ENCODE measurements around the gene PPIH.

PPIH gene

GRCh38 chr1:42692461-42692860, 34.2 kb downstream of the PPIH start:
- no peaks in the 10 kb centered on the region for H3K9me3 ChIP-seq (ENCODE audit: insufficient read depth, low read length)
- peaks cover 39% of the 10 kb centered on the region for H3F3A ChIP-seq (ENCODE audit: insufficient read depth)
- peaks cover 71% of the 10 kb centered on the region for H3K36me3 ChIP-seq (ENCODE audit: low read length)
- no peak overlapping the region for H3K4me3 ChIP-seq (ENCODE audit: insufficient read depth, low read length, poor library complexity, severe bottlenecking)
- no peak overlapping the region for H2AFZ ChIP-seq (ENCODE audit: low read depth, low read length, severe bottlenecking)
- H3K79me2 ChIP-seq (ENCODE audit: insufficient read depth, low read length), result peaks cover 93% of the 10 kb centered on the region
- no peak overlapping the region for H3K9ac ChIP-seq (ENCODE audit: low read length)
- H3K27ac ChIP-seq (ENCODE audit: low read depth, low read length), result no peak overlapping the region
- no peak overlapping the region for H3K4me2 ChIP-seq (ENCODE audit: low read depth, low read length, poor library complexity, severe bottlenecking)
- no peaks in the 10 kb centered on the region for H3K9me2 ChIP-seq (replicated peaks; ENCODE audit: insufficient read depth, low read length)
- H4K20me1 ChIP-seq (ENCODE audit: low read depth, low read length), result peaks cover 93% of the 10 kb centered on the region
- TF ChIP-seq, protein P1, sequence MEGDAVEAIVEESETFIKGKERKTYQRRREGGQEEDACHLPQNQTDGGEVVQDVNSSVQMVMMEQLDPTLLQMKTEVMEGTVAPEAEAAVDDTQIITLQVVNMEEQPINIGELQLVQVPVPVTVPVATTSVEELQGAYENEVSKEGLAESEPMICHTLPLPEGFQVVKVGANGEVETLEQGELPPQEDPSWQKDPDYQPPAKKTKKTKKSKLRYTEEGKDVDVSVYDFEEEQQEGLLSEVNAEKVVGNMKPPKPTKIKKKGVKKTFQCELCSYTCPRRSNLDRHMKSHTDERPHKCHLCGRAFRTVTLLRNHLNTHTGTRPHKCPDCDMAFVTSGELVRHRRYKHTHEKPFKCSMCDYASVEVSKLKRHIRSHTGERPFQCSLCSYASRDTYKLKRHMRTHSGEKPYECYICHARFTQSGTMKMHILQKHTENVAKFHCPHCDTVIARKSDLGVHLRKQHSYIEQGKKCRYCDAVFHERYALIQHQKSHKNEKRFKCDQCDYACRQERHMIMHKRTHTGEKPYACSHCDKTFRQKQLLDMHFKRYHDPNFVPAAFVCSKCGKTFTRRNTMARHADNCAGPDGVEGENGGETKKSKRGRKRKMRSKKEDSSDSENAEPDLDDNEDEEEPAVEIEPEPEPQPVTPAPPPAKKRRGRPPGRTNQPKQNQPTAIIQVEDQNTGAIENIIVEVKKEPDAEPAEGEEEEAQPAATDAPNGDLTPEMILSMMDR (IDR thresholded peaks at IDR 0.05; ENCODE audit: insufficient read depth, low read length, poor library complexity, severe bottlenecking), result no peak
- no peak for TF ChIP-seq EZH2phosphoT487 (conservative IDR thresholded peaks at IDR 0.05; ENCODE audit: low read length)
- no peaks in the 10 kb centered on the region for H3K27me3 ChIP-seq (ENCODE audit: low read length)

- no peaks in the 10 kb centered on the region for H3K9me2 ChIP-seq (replicated peaks; ENCODE audit: insufficient read depth, low read length)
- peaks cover 71% of the 10 kb centered on the region for H3K36me3 ChIP-seq (ENCODE audit: low read length)
- TF ChIP-seq EZH2phosphoT487 (conservative IDR thresholded peaks at IDR 0.05; ENCODE audit: low read length), result no peak
- H4K20me1 ChIP-seq (ENCODE audit: low read depth, low read length), result peaks cover 93% of the 10 kb centered on the region
- H3K79me2 ChIP-seq (ENCODE audit: insufficient read depth, low read length), result peaks cover 93% of the 10 kb centered on the region
- H3K9ac ChIP-seq (ENCODE audit: low read length), result no peak overlapping the region
- H3F3A ChIP-seq (ENCODE audit: insufficient read depth), result peaks cover 42% of the 10 kb centered on the region
- H3K9me3 ChIP-seq (ENCODE audit: insufficient read depth, low read length), result no peaks in the 10 kb centered on the region
- H3K4me2 ChIP-seq (ENCODE audit: low read depth, low read length, poor library complexity, severe bottlenecking), result no peak overlapping the region
- H3K27me3 ChIP-seq (ENCODE audit: low read length), result no peaks in the 10 kb centered on the region
- no peak overlapping the region for H3K27ac ChIP-seq (ENCODE audit: low read depth, low read length)
- no peak overlapping the region for H2AFZ ChIP-seq (ENCODE audit: low read depth, low read length, severe bottlenecking)
- H3K4me3 ChIP-seq (ENCODE audit: insufficient read depth, low read length, poor library complexity, severe bottlenecking), result no peak overlapping the region
Observed at GRCh38 chr1:42692911-42693310, 34.7 kb downstream of the PPIH start.

DNA sequence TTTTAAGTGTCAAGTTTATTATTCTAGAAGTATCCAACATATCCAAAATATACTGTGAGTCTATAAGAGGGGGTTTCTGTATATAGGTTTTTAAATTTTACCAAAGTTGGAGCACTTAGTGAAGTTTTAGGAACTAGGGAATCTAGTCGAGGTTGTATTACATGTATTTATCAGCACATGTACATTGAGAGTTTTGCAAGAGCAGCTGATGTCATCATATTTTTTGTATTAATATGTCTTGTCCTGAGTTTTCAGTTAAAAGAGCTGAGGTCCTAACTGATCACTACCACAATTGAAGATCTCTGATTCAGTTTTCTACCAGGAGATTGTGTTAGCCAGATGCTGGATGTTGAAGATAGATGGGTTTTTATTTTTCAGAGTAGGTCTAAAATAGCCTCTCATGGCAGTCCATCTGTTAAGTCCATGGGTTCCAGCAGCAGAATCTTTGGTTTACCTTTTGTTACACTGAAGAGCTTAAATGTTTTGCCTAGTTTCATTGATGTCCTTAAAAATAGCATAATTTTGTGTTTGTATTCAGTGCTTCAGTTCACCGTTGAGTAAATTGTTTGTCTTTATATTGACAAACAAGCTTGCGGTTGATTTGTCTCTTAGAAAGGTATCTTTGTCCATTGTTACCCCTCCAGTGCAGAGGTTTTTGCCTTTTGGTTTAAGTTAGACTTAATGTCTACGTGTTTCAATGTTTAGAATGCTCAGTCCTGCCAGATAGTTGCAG, 40.0 kb downstream of the PPIH start:
- Histone ChIP-seq H3K27ac (ENCODE audit: low read depth, low read length) (no peak overlapping the region), H3K9me3 (ENCODE audit: insufficient read depth, low read length) (no peaks in the 10 kb centered on the region), H3K9me2 (replicated peaks; ENCODE audit: insufficient read depth, low read length) (no peaks in the 10 kb centered on the region), H3K4me2 (ENCODE audit: low read depth, low read length, poor library complexity, severe bottlenecking) (no peak overlapping the region), H2AFZ (ENCODE audit: low read depth, low read length, severe bottlenecking) (no peak overlapping the region), H3K79me2 (ENCODE audit: insufficient read depth, low read length) (peaks cover 68% of the 10 kb centered on the region), H4K20me1 (ENCODE audit: low read depth, low read length) (peaks cover 73% of the 10 kb centered on the region), H3K36me3 (ENCODE audit: low read length) (peaks cover 82% of the 10 kb centered on the region), H3K27me3 (ENCODE audit: low read length) (no peaks in the 10 kb centered on the region), H3F3A (ENCODE audit: insufficient read depth) (peaks cover 41% of the 10 kb centered on the region), H3K9ac (ENCODE audit: low read length) (no peak overlapping the region), H3K4me3 (ENCODE audit: insufficient read depth, low read length, poor library complexity, severe bottlenecking) (no peak overlapping the region)
- no peak for TF ChIP-seq EZH2phosphoT487 (conservative IDR thresholded peaks at IDR 0.05; ENCODE audit: low read length)
- TF ChIP-seq, protein P1 (IDR thresholded peaks at IDR 0.05; ENCODE audit: insufficient read depth, low read length, poor library complexity, severe bottlenecking), result no peak

DNA sequence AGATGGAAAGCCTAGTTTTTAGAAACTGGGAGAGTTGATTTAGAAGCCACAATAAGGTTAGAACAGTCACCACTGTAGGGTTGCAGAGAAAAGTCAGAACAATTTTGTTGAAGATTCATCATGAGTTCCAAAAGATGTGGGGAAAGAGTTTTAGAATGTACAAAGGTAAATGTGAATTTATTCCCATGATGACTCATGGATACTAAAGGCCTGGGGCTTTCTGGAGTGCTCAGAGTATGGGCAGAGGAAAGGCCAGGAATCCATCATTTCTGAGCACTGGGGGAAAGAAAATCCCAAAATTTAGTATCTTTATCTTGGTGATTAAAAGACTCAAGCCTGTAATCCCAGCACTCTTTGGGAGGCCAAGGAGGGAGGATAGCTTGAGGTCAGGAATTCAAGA, 41.8 kb downstream of the PPIH start:
- Histone ChIP-seq H3K36me3 (ENCODE audit: low read length) (peaks cover 74% of the 10 kb centered on the region), H3F3A (ENCODE audit: insufficient read depth) (peaks cover 45% of the 10 kb centered on the region), H2AFZ (ENCODE audit: low read depth, low read length, severe bottlenecking) (no peak overlapping the region), H3K9me2 (replicated peaks; ENCODE audit: insufficient read depth, low read length) (no peaks in the 10 kb centered on the region), H3K9ac (ENCODE audit: low read length) (no peak overlapping the region), H4K20me1 (ENCODE audit: low read depth, low read length) (peaks cover 61% of the 10 kb centered on the region), H3K9me3 (ENCODE audit: insufficient read depth, low read length) (no peaks in the 10 kb centered on the region), H3K27me3 (ENCODE audit: low read length) (no peaks in the 10 kb centered on the region), H3K4me3 (ENCODE audit: insufficient read depth, low read length, poor library complexity, severe bottlenecking) (no peak overlapping the region), H3K27ac (ENCODE audit: low read depth, low read length) (no peak overlapping the region), H3K79me2 (ENCODE audit: insufficient read depth, low read length) (peaks cover 55% of the 10 kb centered on the region), H3K4me2 (ENCODE audit: low read depth, low read length, poor library complexity, severe bottlenecking) (no peak overlapping the region)
- no peak for TF ChIP-seq EZH2phosphoT487 (conservative IDR thresholded peaks at IDR 0.05; ENCODE audit: low read length)
- TF ChIP-seq, protein P1 (IDR thresholded peaks at IDR 0.05; ENCODE audit: insufficient read depth, low read length, poor library complexity, severe bottlenecking), result no peak

All from SU-DHL-6 (cell line).